Measurements from ENCODE around the gene SYTL5. TPM values are rescaled to one million over a fixed set of nuclear protein-coding genes. Genes with fewer than 3 reads are reported as not detected.

SYTL5 gene
- total and polyA plus RNA-seq, 4 donors = 0.09 to 2.8 (median 1.0) TPM

GRCh38 chrX:38127961-38128360 is 121.6 kb downstream of the SYTL5 start (continued):
- no peak for TF ChIP-seq REST (IDR thresholded peaks at IDR 0.05)
- no peak for TF ChIP-seq JUND (IDR thresholded peaks at IDR 0.05)
- TF ChIP-seq FOXA1 (IDR thresholded peaks at IDR 0.05) = no peak
- no peak for TF ChIP-seq RAD21 (IDR thresholded peaks at IDR 0.05)
- no peak for TF ChIP-seq RXRA (IDR thresholded peaks at IDR 0.05)
- TF ChIP-seq MAX (IDR thresholded peaks at IDR 0.05) = no peak

DNA sequence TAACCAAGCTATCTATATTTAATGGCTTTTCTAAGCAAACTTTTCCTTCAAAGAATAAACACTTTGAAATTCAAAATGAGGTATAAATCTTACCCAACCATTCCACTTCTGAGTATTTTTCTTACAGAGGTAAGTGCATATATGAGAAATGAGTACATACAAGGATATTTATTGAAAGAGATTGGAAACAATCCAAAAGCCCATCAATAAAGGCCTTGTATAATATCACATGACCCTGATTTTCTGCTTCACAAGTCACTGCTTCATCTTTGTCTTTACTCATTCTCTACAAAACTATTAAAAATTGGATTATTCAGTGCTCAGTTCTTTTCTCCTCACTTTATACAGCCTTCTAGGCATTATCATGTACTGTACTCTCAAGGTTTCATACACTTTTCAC is 123.0 kb downstream of the SYTL5 start:
- Histone ChIP-seq H3K36me3 (ENCODE audit: control insufficient read depth in 4 of 4, insufficient read depth in 3 of 4, low read depth in 1 of 4, low read length in 3 of 4) (no peaks in the 10 kb centered on the region), H3K27ac (ENCODE audit: low read depth in 1 of 2, low read length in 2 of 2) (no peak overlapping the region), H3K9me3 (ENCODE audit: control insufficient read depth in 4 of 4, low read length in 3 of 4) (no peaks in the 10 kb centered on the region), H3K9ac (ENCODE audit: low read depth in 1 of 2, low read length in 2 of 2) (no peak overlapping the region), H3K27me3 (ENCODE audit: control insufficient read depth in 4 of 4, insufficient read depth in 4 of 4, low read length in 3 of 4) (no peaks in the 10 kb centered on the region), H3K4me1 (ENCODE audit: control insufficient read depth in 4 of 4, insufficient read depth in 4 of 4, low read length in 3 of 4) (no peaks in the 10 kb centered on the region), H3K4me3 (ENCODE audit: low read depth in 1 of 3, low read length in 3 of 3) (no peak overlapping the region)
- no peak for TF ChIP-seq FOXA1 (IDR thresholded peaks at IDR 0.05)
- no peak for TF ChIP-seq RXRA (IDR thresholded peaks at IDR 0.05)
- no peak for TF ChIP-seq JUND (IDR thresholded peaks at IDR 0.05)
- TF ChIP-seq ATF3 (IDR thresholded peaks at IDR 0.05) = no peak
- TF ChIP-seq CTCF (IDR thresholded peaks at IDR 0.05; ENCODE audit: low read depth, low read length, missing input control) = no peak
- no peak for TF ChIP-seq GABPA (IDR thresholded peaks at IDR 0.05 in 1 of 2, conservative IDR thresholded peaks at IDR 0.05 in 1 of 2)
- no peak for TF ChIP-seq REST (IDR thresholded peaks at IDR 0.05)
- no peak for TF ChIP-seq YY1 (IDR thresholded peaks at IDR 0.05)
- TF ChIP-seq HNF4G (IDR thresholded peaks at IDR 0.05) = no peak
- TF ChIP-seq EGR1 (IDR thresholded peaks at IDR 0.05; ENCODE audit: low read depth in 2 of 2) = no peak
- no peak for TF ChIP-seq ZBTB33 (IDR thresholded peaks at IDR 0.05)
- DNase-seq (ENCODE audit: low spot score) = no peak

Measured in liver (tissue), 9 donors.